Colonic mucosa (tissue), 4 donors: Measurements from ENCODE around the gene OR4K2. TPM values are rescaled to one million over a fixed set of nuclear protein-coding genes. Genes with fewer than 3 reads are reported as not detected.

Source experiments
- DNase-seq: peaks from one replicate; pipeline ENCODE4 v3.0.0-alpha.2; 2020
- H3K27ac ChIP-seq: fragments of 200-600 bp; one replicate; pipeline ENCODE4 v1.8.0; 2021
- H3K27me3 ChIP-seq: fragments of 200-600 bp; one replicate; pipeline ENCODE4 v1.8.0; 2021
- H3K36me3 ChIP-seq: fragments of 200-600 bp; one replicate; pipeline ENCODE4 v1.8.0; 2021
- H3K4me1 ChIP-seq: fragments of 200-600 bp; one replicate; pipeline ENCODE4 v1.8.0; 2021; ENCODE audit warnings: mild to moderate bottlenecking
- H3K4me3 ChIP-seq: fragments of 200-600 bp; one replicate; pipeline ENCODE4 v1.8.0; 2021
- H3K9ac ChIP-seq, 2 donors: one replicate each; pipeline ENCODE4 v1.7.0; 2013; ENCODE audit warnings: control low read depth in 2 of 2, low read depth in 2 of 2, low read length in 2 of 2
- H3K9me3 ChIP-seq: fragments of 200-600 bp; one replicate; pipeline ENCODE4 v1.8.0; 2021
- CTCF ChIP-seq: fragments of 200-600 bp; IDR thresholded peaks from one replicate; pipeline ENCODE4 v1.8.0; 2022; ENCODE audit warnings: antibody characterized with exemption, mild to moderate bottlenecking
- intact Hi-C: fragments of 100-400 bp; cut with DNase I; formaldehyde crosslinking; loops from one replicate; pipeline ENCODE4 v1.14.1; 2022
- total RNA-seq, 2 donors: library from RNA; stranded (reverse); fragmentation: NEBNext Ultra II Directional in 1 of 2; extraction: Animal tissue kit (Norgen Biotek cat#: 25700) in 1 of 2; gene quantifications; one replicate each; pipeline ENCODE4 v1.2.1, GENCODE V29; 2021
- donor health status: healthy.
- donor health status: DM: no; HTN: no; CAD: no.
- donor health status: DM: no; HTN: no; CAD: no.

OR4K2 gene
- total RNA-seq, 2 donors from 2014 or later: not detected

GRCh38 chr14:19906665-19907064 lies 31.7 kb downstream of the OR4K2 start:
- intact Hi-C loops: no loop called here
- Histone ChIP-seq H3K4me3 (no peak overlapping the region), H3K9me3 (no peaks in the 10 kb centered on the region), H3K36me3 (no peaks in the 10 kb centered on the region), H3K4me1 (no peaks in the 10 kb centered on the region), H3K9ac (no peak overlapping the region), H3K27ac (no peak overlapping the region), H3K27me3 (no peaks in the 10 kb centered on the region)
- no peak for DNase-seq
- TF ChIP-seq CTCF: no peak

GRCh38 chr14:19911114-19911513 lies 36.2 kb downstream of the OR4K2 start:
- TF ChIP-seq CTCF: no peak
- H3K9me3 ChIP-seq: peaks cover 3% of the 10 kb centered on the region
- no peak overlapping the region for H3K9ac ChIP-seq
- no peaks in the 10 kb centered on the region for H3K27me3 ChIP-seq
- intact Hi-C loops: no loop called here
- no peak overlapping the region for H3K4me3 ChIP-seq
- H3K36me3 ChIP-seq: no peaks in the 10 kb centered on the region
- no peaks in the 10 kb centered on the region for H3K4me1 ChIP-seq
- DNase-seq: no peak
- H3K27ac ChIP-seq: no peak overlapping the region

GRCh38 chr14:19917243-19917642 lies 42.3 kb downstream of the OR4K2 start:
- DNase-seq: no peak
- no peak overlapping the region for H3K9ac ChIP-seq
- no peaks in the 10 kb centered on the region for H3K36me3 ChIP-seq
- peaks cover 8% of the 10 kb centered on the region for H3K9me3 ChIP-seq
- H3K4me1 ChIP-seq: no peaks in the 10 kb centered on the region
- intact Hi-C loops: no loop called here
- no peak overlapping the region for H3K27ac ChIP-seq
- no peak for TF ChIP-seq CTCF
- H3K27me3 ChIP-seq: no peaks in the 10 kb centered on the region
- H3K4me3 ChIP-seq: no peak overlapping the region

GRCh38 chr14:19917955-19918518 lies 43.1 kb downstream of the OR4K2 start:
- no peak for DNase-seq
- H3K9ac ChIP-seq: no peak overlapping the region
- intact Hi-C loops: no loop called here
- H3K4me1 ChIP-seq: no peaks in the 10 kb centered on the region
- H3K27ac ChIP-seq: no peak overlapping the region
- H3K4me3 ChIP-seq: no peak overlapping the region
- H3K27me3 ChIP-seq: no peaks in the 10 kb centered on the region
- H3K36me3 ChIP-seq: no peaks in the 10 kb centered on the region
- no peak for TF ChIP-seq CTCF
- peaks cover 8% of the 10 kb centered on the region for H3K9me3 ChIP-seq

GRCh38 chr14:19918553-19919264 lies 43.8 kb downstream of the OR4K2 start:
- Histone ChIP-seq H3K36me3 (no peaks in the 10 kb centered on the region), H3K9me3 (peaks cover 8% of the 10 kb centered on the region), H3K4me3 (no peak overlapping the region), H3K4me1 (no peaks in the 10 kb centered on the region), H3K27ac (no peak overlapping the region), H3K27me3 (no peaks in the 10 kb centered on the region), H3K9ac (no peak overlapping the region)
- intact Hi-C loops: no loop called here
- DNase-seq: no peak
- TF ChIP-seq CTCF: no peak
